Mucosa of stomach (tissue), 1 donor: ENCODE results near the gene CPSF6.
"Not testable (repeated sequence)": the region's sequence is repeated elsewhere in the genome, so short reads cannot be mapped to it uniquely, and the experiment has no call there.

ENCODE experiments used
- H3K27me3 ChIP-seq: one replicate; pipeline ENCODE4 v1.7.0; 2013; ENCODE audit warnings: mild to moderate bottlenecking, low read length; ENCODE audit not compliant: control insufficient read depth, insufficient read depth
- H3K36me3 ChIP-seq: one replicate; pipeline ENCODE4 v1.7.0; 2013; ENCODE audit warnings: low read length; ENCODE audit not compliant: control insufficient read depth, insufficient read depth
- H3K4me1 ChIP-seq: one replicate; pipeline ENCODE4 v1.7.0; 2013; ENCODE audit warnings: mild to moderate bottlenecking, low read length; ENCODE audit not compliant: control insufficient read depth, insufficient read depth
- H3K4me3 ChIP-seq: one replicate; pipeline ENCODE4 v1.7.0; 2013; ENCODE audit warnings: low read length
- H3K9ac ChIP-seq: one replicate; pipeline ENCODE4 v1.7.0; 2013; ENCODE audit warnings: mild to moderate bottlenecking, low read length, moderate library complexity
- H3K9me3 ChIP-seq: one replicate; pipeline ENCODE4 v1.7.0; 2013; ENCODE audit warnings: mild to moderate bottlenecking, low read length, moderate library complexity; ENCODE audit not compliant: control insufficient read depth
- donor health status: Pancreatic carcinoma.

CPSF6 gene

DNA sequence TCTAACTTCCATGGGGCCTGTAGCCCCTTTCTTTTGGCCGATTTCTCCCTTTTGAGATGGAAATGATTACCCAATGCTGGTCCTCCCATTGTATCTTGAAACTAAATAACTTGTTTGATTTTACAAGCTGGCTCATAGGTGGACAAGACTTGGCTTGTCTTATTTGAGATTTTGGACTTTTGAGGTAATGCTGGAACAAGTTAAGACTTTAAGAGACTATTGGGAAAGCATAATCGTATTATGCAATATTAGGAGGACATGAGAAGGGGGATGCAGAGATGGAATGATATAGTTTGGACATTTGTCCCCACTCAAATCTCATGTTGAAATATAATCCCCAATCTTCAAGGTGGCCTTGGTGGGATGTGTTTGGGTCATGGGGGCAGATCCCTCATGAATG, 59.6 kb downstream of the CPSF6 start:
- no peak overlapping the region for H3K9ac ChIP-seq
- no peaks in the 10 kb centered on the region for H3K27me3 ChIP-seq

DNA sequence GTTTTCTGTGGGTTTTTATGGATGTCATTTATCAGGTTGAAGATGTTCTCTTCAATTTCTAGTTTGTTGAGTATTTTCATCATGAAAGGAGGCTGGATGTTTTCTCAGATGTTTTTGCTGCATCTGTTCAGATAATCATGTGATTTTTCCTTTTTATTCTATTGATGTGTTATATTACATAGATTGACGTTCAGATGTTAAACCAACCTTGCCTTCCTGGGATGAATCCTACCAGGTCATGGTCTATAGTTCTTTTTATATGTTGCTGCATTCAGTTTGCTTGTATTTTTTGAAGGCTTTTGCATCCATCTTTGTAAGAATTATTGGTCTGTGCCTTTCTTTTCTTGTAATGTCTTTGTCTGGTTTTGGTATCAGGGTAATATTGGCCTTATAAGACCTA, 64.9 kb downstream of the CPSF6 start:
- no peaks in the 10 kb centered on the region for H3K36me3 ChIP-seq
- H3K4me1 ChIP-seq: peaks cover 6% of the 10 kb centered on the region
- H3K9me3 ChIP-seq: no peaks in the 10 kb centered on the region
- H3K27me3 ChIP-seq: no peaks in the 10 kb centered on the region
- H3K4me3 ChIP-seq: no peak overlapping the region
- no peak overlapping the region for H3K9ac ChIP-seq

More for the DNA sequence above, 59.6 kb downstream of the CPSF6 start:
- Histone ChIP-seq H3K36me3 (no peaks in the 10 kb centered on the region), H3K4me1 (peaks cover 6% of the 10 kb centered on the region), H3K4me3 (no peak overlapping the region), H3K9me3 (no peaks in the 10 kb centered on the region)

DNA sequence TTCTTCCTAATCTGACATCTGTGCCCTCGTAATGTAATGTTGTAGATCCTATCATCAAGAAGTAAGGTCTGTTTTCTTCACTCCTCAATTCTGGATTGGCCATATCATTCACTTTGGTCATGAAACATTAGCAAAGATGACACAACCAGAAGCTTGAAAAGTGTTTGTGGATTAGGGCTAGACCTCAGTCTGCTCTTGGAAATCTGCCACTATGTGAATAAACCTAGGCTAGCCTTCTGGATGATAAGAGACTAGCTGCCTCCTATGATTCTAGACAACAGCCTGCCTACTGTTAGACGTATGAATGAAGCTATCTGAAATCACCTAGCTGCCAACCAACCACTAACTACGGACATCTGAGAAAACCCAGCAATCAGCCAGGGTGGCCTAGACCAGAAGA, 70.1 kb downstream of the CPSF6 start:
- H3K9me3 ChIP-seq: no peaks in the 10 kb centered on the region

DNA sequence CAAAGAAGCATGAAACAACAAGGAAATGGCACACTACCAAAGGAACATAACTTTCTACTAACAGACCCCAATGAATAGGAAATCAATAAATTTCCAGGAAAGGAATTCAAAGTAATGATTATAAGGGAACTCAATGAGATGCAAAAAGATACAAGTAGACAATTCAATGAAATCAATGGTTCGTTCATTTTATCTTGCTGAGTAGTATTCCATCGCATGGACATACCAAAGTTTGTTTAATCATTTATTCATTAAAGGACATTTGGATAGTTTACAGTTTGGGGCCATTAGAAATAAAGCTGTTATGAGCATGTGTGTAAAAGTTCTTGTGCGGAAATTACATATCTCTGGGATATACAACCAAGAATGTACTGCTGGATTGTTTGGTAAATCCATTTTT, 73.8 kb downstream of the CPSF6 start:
- no peak overlapping the region for H3K9ac ChIP-seq
- no peaks in the 10 kb centered on the region for H3K9me3 ChIP-seq
- no peaks in the 10 kb centered on the region for H3K4me1 ChIP-seq
- no peaks in the 10 kb centered on the region for H3K36me3 ChIP-seq
- no peak overlapping the region for H3K4me3 ChIP-seq
- no peaks in the 10 kb centered on the region for H3K27me3 ChIP-seq

More for the DNA sequence above, 70.1 kb downstream of the CPSF6 start:
- Histone ChIP-seq H3K27me3 (no peaks in the 10 kb centered on the region), H3K9ac (no peak overlapping the region), H3K36me3 (no peaks in the 10 kb centered on the region), H3K4me1 (no peaks in the 10 kb centered on the region), H3K4me3 (no peak overlapping the region)

DNA sequence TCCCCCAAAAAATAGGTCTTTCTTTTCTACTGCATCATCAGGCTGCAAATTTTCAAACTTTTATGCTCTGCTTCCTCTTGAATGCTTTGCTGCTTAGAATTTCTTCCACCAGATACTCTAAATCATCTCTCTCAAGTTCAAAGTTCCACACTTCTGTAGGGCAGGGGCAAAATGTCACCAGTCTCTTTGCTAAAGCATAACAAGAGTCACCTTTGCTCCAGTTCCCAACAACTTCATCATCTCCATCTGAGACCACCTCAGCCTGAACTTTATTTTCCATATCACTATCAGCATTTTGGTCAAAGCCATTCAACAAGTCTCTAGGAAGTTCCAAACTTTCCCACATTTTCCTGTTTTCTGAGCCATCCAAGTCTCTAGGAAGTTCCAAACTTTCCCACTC, 77.4 kb downstream of the CPSF6 start:
- H3K27me3 ChIP-seq, H3K4me1 ChIP-seq: not testable (repeated sequence)

DNA sequence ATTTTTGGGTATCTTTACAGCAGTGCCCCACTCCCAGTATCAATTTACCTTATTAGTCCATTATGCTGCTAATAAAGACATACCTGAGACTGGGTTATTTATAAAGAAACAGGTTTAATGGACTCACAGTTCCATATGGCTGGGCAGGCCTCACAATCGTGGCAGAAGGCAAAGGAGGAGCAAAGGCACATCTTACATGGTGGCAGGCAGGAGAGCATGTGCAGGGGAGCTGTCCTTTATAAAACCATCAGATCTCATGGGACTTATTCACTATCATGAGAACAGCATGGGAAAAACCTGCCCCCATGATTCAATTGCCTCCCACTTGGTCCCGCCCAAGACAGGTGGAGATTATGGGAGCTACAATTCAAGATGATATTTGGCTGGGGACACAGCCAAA, 77.9 kb downstream of the CPSF6 start:
- H3K4me1 ChIP-seq, H3K9ac ChIP-seq, H3K36me3 ChIP-seq, H3K9me3 ChIP-seq, H3K4me3 ChIP-seq, H3K27me3 ChIP-seq: not testable (repeated sequence)

More for the DNA sequence above, 77.4 kb downstream of the CPSF6 start:
- not testable (repeated sequence) for H3K36me3 ChIP-seq, H3K9me3 ChIP-seq, H3K9ac ChIP-seq, H3K4me3 ChIP-seq

DNA sequence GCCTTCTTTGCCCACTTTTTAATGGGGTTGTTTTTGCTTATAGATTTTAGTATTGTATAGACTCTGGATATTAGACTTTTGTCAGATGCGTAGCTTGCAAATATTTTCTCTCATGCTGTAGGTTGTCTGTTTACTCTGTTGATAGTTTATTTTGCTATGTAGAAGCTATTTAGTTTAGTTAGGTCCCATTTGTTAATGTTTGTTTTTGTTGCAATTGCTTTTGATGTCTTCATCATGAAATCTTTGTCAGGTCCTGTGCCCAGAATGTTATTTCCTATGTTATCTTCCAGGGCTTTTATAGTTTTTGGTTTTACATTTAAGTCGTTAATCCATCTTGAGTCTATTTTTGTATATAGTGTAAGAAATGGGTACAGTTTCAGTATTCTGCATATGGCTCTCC, 78.9 kb downstream of the CPSF6 start:
- peaks cover 9% of the 10 kb centered on the region for H3K4me1 ChIP-seq
- H3K4me3 ChIP-seq: no peak overlapping the region
- H3K36me3 ChIP-seq: peaks cover 4% of the 10 kb centered on the region
- H3K9ac ChIP-seq: no peak overlapping the region
- no peaks in the 10 kb centered on the region for H3K27me3 ChIP-seq
- H3K9me3 ChIP-seq: no peaks in the 10 kb centered on the region

DNA sequence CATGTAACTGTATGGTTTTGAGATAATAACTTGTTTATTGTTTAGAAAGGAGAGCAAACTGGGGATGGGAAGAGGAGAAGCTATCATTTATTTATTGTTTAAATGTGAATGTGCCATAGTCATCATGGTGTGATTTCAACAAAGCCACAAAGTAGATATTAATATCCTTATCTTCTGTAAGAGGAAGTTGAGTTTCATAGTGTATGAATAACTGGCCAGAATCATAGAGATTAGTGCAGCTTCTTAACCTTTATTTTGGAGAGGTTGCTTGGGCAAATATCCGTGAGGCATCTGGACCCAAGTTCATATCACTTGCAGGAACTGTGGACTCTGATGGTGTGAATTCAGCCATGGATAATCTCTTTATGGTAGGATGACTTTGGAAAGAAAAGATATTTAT, 82.0 kb downstream of the CPSF6 start:
- H3K4me1 ChIP-seq: peaks cover 9% of the 10 kb centered on the region
- peaks cover 4% of the 10 kb centered on the region for H3K36me3 ChIP-seq
- no peaks in the 10 kb centered on the region for H3K9me3 ChIP-seq
- H3K27me3 ChIP-seq: no peaks in the 10 kb centered on the region
- H3K4me3 ChIP-seq: no peak overlapping the region
- H3K9ac ChIP-seq: no peak overlapping the region
